Measurements from ENCODE around the gene LCA5.
"Not testable (repeated sequence)": the region's sequence is repeated elsewhere in the genome, so short reads cannot be mapped to it uniquely, and the experiment has no call there.

The LCA5 gene

GRCh38 chr6:79536954-79537747, at the start of gene LCA5:
Gene LCA5, minus strand, starts transcription at chr6:79537430. Its CDS starts 18,536 bp downstream, at chr6:79518894.
- peak; percentile 98 for DNase-seq

GRCh38 chr6:79586548-79586947, 49.3 kb upstream of the LCA5 start:
- no peak for DNase-seq

GRCh38 chr6:79584332-79584731, 47.1 kb upstream of the LCA5 start:
- no peak for DNase-seq

GRCh38 chr6:79577926-79578325, 40.7 kb upstream of the LCA5 start:
- DNase-seq: not testable (repeated sequence)

GRCh38 chr6:79574630-79575225, 37.5 kb upstream of the LCA5 start:
- DNase-seq: no peak

- DNase-seq: no peak
These were observed 36.9 kb upstream of the LCA5 start for GRCh38 chr6:79574174-79574573.

GRCh38 chr6:79571030-79571367, 33.8 kb upstream of the LCA5 start:
- no peak for DNase-seq

GRCh38 chr6:79570129-79571029, 33.1 kb upstream of the LCA5 start:
- no peak for DNase-seq

GRCh38 chr6:79568996-79569395, 31.8 kb upstream of the LCA5 start:
- DNase-seq: no peak

GRCh38 chr6:79564636-79565035, 27.4 kb upstream of the LCA5 start:
- no peak for DNase-seq

- DNase-seq: no peak
These were observed 22.5 kb upstream of the LCA5 start for GRCh38 chr6:79559706-79560105.

GRCh38 chr6:79557673-79558467, 20.6 kb upstream of the LCA5 start:
- no peak for DNase-seq

GRCh38 chr6:79554305-79554704, 17.1 kb upstream of the LCA5 start:
- no peak for DNase-seq

GRCh38 chr6:79551401-79551800, 14.2 kb upstream of the LCA5 start:
- DNase-seq: no peak

GRCh38 chr6:79548304-79548703, 11.1 kb upstream of the LCA5 start:
- no peak for DNase-seq

- DNase-seq: no peak
These were observed 9.0 kb upstream of the LCA5 start for GRCh38 chr6:79546186-79546585.

GRCh38 chr6:79544939-79545450, 7.8 kb upstream of the LCA5 start:
- peak; percentile 87 for DNase-seq

- no peak for DNase-seq
These were observed 7.2 kb upstream of the LCA5 start for GRCh38 chr6:79544299-79544927.

GRCh38 chr6:79543886-79544285, 6.7 kb upstream of the LCA5 start:
- DNase-seq: no peak

GRCh38 chr6:79543411-79543810, 6.2 kb upstream of the LCA5 start:
- no peak for DNase-seq

- DNase-seq: no peak
These were observed 1.1 kb upstream of the LCA5 start for GRCh38 chr6:79538106-79538971.
